ENCODE measurements around the gene ARFGAP3. TPM values are rescaled to one million over a fixed set of nuclear protein-coding genes. Genes with fewer than 3 reads are reported as not detected.

ARFGAP3 gene
- polyA plus RNA-seq, 2 of the 4 experiments (the other 2 are of a cell fraction) = 19.1 to 39.0 TPM

GRCh38 chr22:42816336-42816735 lies 40.7 kb downstream of the ARFGAP3 start:
- H3K4me2 ChIP-seq = no peak overlapping the region
- no peak overlapping the region for H3K4me3 ChIP-seq
- 93% methylated on average over 3 of the region's 3 CpGs for whole genome bisulfite sequencing (ENCODE audit: missing lambda C conversion rate)
- H3K9me3 ChIP-seq = no peaks in the 10 kb centered on the region
- TF ChIP-seq FOSL2 (IDR thresholded peaks at IDR 0.05) (no peak), FOSL2 (CRISPR knock-in tag; IDR thresholded peaks at IDR 0.05) (no peak), SREBF2 (IDR thresholded peaks at IDR 0.05) (no peak), RFX5 (IDR thresholded peaks at IDR 0.05) (no peak), EHMT2 (IDR thresholded peaks at IDR 0.05; ENCODE audit: low read depth) (no peak), NPAS2 (CRISPR knock-in tag; IDR thresholded peaks at IDR 0.05; ENCODE audit: borderline replicate concordance) (no peak), NFE2L2 (conservative IDR thresholded peaks at IDR 0.05; ENCODE audit: low read length) (no peak), TP53 (CRISPR knock-in tag; IDR thresholded peaks at IDR 0.05) (no peak)
- TF ChIP-seq, protein P1, sequence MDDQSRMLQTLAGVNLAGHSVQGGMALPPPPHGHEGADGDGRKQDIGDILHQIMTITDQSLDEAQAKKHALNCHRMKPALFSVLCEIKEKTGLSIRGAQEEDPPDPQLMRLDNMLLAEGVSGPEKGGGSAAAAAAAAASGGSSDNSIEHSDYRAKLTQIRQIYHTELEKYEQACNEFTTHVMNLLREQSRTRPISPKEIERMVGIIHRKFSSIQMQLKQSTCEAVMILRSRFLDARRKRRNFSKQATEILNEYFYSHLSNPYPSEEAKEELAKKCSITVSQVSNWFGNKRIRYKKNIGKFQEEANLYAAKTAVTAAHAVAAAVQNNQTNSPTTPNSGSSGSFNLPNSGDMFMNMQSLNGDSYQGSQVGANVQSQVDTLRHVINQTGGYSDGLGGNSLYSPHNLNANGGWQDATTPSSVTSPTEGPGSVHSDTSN (IDR thresholded peaks at IDR 0.05) = no peak
- ChIA-PET POLR2A (no interaction called here), CTCF (interaction anchor here (0.7 to 1.1 kb wide), 2 partner anchors 51 to 73 kb away, joined by 3 read pairs; no protein-coding TSS in a partner anchor)
- no peak overlapping the region for H3K27ac ChIP-seq
- no peaks in the 10 kb centered on the region for H3K4me1 ChIP-seq
- FAIRE-seq (no peak), DNase-seq (ENCODE audit: low read depth in 1 of 2, low spot score in 1 of 2) (no peak), ATAC-seq (no peak)

GRCh38 chr22:42814616-42815015 lies 42.5 kb downstream of the ARFGAP3 start:
- 72% methylated on average over 2 of the region's 2 CpGs for WGBS (ENCODE audit: missing lambda C conversion rate)
- Histone ChIP-seq H3K4me1 (no peaks in the 10 kb centered on the region), H3K27ac (no peak overlapping the region), H3K4me3 (no peak overlapping the region), H3K9me3 (no peaks in the 10 kb centered on the region), H3K4me2 (no peak overlapping the region)
- ChIA-PET POLR2A (no interaction called here), CTCF (no interaction called here)
- DNase-seq (ENCODE audit: low read depth in 1 of 2, low spot score in 1 of 2) = no peak
- no peak for ATAC-seq
- TF ChIP-seq RCOR1 (IDR thresholded peaks at IDR 0.05; ENCODE audit: low read depth, low read length) (no peak), HOXB13 (CRISPR knock-in tag; IDR thresholded peaks at IDR 0.05; ENCODE audit: low read depth) (no peak), BCL3 (IDR thresholded peaks at IDR 0.05) (no peak), REST (IDR thresholded peaks at IDR 0.05) (no peak), RNF2 (IDR thresholded peaks at IDR 0.05; ENCODE audit: borderline replicate concordance, low read depth) (no peak), ZNF302 (CRISPR knock-in tag; IDR thresholded peaks at IDR 0.05) (no peak), FOSL2 (IDR thresholded peaks at IDR 0.05) (no peak), FOSL2 (CRISPR knock-in tag; IDR thresholded peaks at IDR 0.05) (no peak), ZC3H11A (IDR thresholded peaks at IDR 0.05) (no peak), CHD2 (IDR thresholded peaks at IDR 0.05; ENCODE audit: low read length, partially characterized antibody) (no peak), RAD21 (conservative IDR thresholded peaks at IDR 0.05 in 1 of 2, IDR thresholded peaks at IDR 0.05 in 1 of 2) (no peak), NR3C1 (IDR thresholded peaks at IDR 0.05) (no peak), CBX2 (IDR thresholded peaks at IDR 0.05; ENCODE audit: borderline replicate concordance, low read depth) (no peak), TP53 (CRISPR knock-in tag; IDR thresholded peaks at IDR 0.05) (no peak), RARB (CRISPR knock-in tag; IDR thresholded peaks at IDR 0.05) (no peak), EP300 (IDR thresholded peaks at IDR 0.05) (no peak), CEBPB (IDR thresholded peaks at IDR 0.05) (no peak)
- TF ChIP-seq, protein P1 (IDR thresholded peaks at IDR 0.05) = no peak
- TF ChIP-seq, protein P2, sequence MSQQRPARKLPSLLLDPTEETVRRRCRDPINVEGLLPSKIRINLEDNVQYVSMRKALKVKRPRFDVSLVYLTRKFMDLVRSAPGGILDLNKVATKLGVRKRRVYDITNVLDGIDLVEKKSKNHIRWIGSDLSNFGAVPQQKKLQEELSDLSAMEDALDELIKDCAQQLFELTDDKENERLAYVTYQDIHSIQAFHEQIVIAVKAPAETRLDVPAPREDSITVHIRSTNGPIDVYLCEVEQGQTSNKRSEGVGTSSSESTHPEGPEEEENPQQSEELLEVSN (IDR thresholded peaks at IDR 0.05; ENCODE audit: borderline replicate concordance, low read depth) = no peak
- TF ChIP-seq, protein P3, sequence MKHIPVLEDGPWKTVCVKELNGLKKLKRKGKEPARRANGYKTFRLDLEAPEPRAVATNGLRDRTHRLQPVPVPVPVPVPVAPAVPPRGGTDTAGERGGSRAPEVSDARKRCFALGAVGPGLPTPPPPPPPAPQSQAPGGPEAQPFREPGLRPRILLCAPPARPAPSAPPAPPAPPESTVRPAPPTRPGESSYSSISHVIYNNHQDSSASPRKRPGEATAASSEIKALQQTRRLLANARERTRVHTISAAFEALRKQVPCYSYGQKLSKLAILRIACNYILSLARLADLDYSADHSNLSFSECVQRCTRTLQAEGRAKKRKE (CRISPR knock-in tag; IDR thresholded peaks at IDR 0.05; ENCODE audit: low read depth) = no peak
- no peak for FAIRE-seq
